ENCODE results near the gene TSPYL4. TPM values are rescaled to one million over a fixed set of nuclear protein-coding genes. Genes with fewer than 3 reads are reported as not detected.
A peak's percentile ranks its signal among the peaks of the same experiment; 100 is the strongest.

Gene TSPYL4
- total and polyA plus RNA-seq, 5 experiments from 2014 or later, result 12.5 to 24.7 (median 19.4) TPM

DNA sequence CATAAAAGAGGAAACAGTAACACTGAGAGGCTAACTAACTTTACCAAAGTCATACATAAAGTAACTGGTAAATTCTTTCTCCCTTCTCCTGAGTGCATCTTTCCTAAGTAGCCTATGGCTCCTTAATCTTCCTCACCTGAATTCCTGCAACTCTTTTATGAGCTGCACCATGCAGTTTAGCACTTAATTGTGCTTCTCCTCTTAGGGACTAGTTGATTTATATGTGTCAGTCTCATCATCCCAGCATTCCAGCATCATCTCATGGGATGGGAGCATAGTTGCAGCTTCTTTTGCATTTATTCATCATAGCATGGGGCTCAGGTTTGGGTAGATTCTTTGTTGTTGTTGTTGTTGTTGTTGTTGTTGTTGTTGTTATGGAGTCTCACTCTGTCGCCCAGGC lies 29.3 kb upstream of the TSPYL4 start:
- H3K27me3 Mint-ChIP-seq, result no peaks in the 10 kb centered on the region
- H3K4me1 Mint-ChIP-seq, result peaks cover 13 to 37% (median 31%) of the 10 kb centered on the region in 4 donors
- no peaks in the 10 kb centered on the region for H3K9me3 Mint-ChIP-seq
- DNase-seq, result no peak
- H3K36me3 Mint-ChIP-seq, result peaks cover under 1 to 11% (median 10%) of the 10 kb centered on the region in 3 donors
- H3K4me3 Mint-ChIP-seq, result no peak overlapping the region
- no peak for ATAC-seq
- POLR2A ChIA-PET, result no interaction called here
- peak overlapping the region in 1 of 10 donors; percentile 45 for H3K27ac Mint-ChIP-seq

DNA sequence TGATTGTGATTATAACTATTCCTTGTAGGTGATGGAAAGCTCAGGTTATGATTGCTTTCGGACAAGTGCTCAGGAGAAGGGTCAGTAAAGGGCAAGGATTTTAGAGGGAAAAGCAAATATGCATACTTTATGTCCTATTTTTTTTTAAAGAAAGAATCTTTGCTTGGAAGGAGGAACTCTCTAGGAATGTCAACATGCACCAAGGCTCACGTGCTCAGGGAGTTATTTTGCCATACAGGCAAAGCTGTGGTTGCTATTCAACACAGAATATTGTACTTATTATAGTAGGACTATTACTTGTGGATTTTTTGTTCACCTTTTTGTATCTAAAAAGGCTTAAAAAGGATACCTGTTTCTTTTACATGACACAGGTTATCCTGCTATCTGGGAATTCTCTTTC lies 28.8 kb upstream of the TSPYL4 start:
- Mint-ChIP-seq H3K36me3 (peaks cover 4 to 16% (median 14%) of the 10 kb centered on the region in 3 donors), H3K9me3 (no peaks in the 10 kb centered on the region), H3K27me3 (no peaks in the 10 kb centered on the region), H3K27ac (peak overlapping the region in 2 of 10 donors; percentile 0 to 13), H3K4me1 (peaks cover 13 to 42% (median 36%) of the 10 kb centered on the region in 4 donors), H3K4me3 (no peak overlapping the region)
- POLR2A ChIA-PET, result no interaction called here
- ATAC-seq (no peak), DNase-seq (no peak)

DNA sequence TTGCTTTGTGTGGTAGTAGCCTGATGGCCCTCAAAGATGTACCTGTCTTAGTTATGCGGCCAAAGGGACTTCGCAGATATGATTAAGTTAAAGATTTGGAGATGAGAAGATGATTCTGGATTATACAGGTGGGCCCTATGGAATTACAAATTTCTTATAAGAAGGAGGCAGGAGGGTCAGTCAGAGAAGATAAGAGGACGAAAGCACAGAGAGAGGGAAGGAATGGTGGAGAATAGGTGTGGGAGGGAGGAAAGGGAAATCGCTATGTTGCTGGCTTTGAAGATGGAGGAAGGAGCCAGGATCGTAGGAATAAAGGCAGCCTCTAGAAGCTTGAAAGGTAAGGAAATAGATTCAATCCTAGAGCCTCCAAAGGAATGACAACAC lies 27.1 kb upstream of the TSPYL4 start:
- Mint-ChIP-seq H3K4me3 (peak overlapping the region; percentile 89 to 100 (median 97)), H3K9me3 (no peaks in the 10 kb centered on the region), H3K4me1 (peaks cover 22 to 60% (median 51%) of the 10 kb centered on the region in 4 donors), H3K27ac (peak overlapping the region; percentile 98 to 100 (median 100)), H3K27me3 (no peaks in the 10 kb centered on the region), H3K36me3 (peaks cover 12 to 31% (median 26%) of the 10 kb centered on the region in 3 donors)
- DNase-seq (no peak), ATAC-seq (no peak)
- POLR2A ChIA-PET, result interaction anchor here (2.8 to 5.2 kb wide), 4 partner anchors 13 to 290 kb away, joined by 24 to 70 read pairs (median 45); partner anchors contain the start of genes NT5DC1, RWDD1 and TSPYL4

DNA sequence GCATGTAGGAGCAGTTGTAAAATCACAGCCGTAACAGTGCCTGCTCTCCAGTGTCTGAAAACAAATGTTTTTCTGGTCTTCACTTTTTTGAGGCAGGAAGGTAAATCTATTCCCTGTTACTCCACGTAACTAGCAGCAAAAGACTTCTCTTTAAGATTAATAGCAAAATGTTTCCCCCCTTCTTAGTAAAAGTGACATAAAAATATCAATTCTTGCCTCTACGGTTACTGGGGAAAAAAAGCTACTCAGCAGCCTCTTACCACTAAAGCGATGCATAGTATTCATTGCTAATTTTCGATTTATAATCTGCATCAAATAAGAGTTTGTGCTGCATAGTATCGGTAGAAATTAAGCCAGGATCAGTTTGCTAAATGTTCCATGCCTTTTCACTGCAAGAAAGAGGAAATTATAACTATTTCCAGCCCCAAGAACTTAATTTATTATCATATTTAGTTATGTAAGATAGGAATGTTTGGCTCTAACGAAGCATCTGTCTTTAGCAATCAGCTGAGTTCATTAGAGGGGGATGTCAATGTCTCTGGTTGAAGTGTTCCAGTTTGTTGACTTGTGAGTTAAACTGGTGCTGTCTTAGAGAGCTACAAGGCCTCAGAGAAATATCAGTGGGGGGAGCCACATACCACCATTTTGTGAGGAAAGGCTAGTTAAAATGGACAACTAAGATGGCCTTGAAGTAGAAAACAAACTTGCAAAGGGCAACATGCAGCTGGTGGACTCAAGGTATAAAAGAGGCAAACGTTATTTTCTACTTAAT lies 26.5 kb upstream of the TSPYL4 start:
- ATAC-seq, result no peak
- no peaks in the 10 kb centered on the region for H3K9me3 Mint-ChIP-seq
- DNase-seq, result peak in 2 of 10 donors; percentile 27 to 28
- H3K36me3 Mint-ChIP-seq, result peaks cover 14 to 37% (median 30%) of the 10 kb centered on the region in 3 donors
- peaks cover 24 to 66% (median 57%) of the 10 kb centered on the region in 4 donors for H3K4me1 Mint-ChIP-seq
- H3K4me3 Mint-ChIP-seq, result peak overlapping the region; percentile 89 to 100 (median 97)
- POLR2A ChIA-PET, result interaction anchor here (0.6 to 5.2 kb wide), 12 partner anchors 10 to 1318 kb away, joined by 3 to 70 read pairs (median 8); partner anchors contain the start of genes CALHM6, DSE, KPNA5 and NT5DC1
- peak overlapping the region; percentile 98 to 100 (median 100) for H3K27ac Mint-ChIP-seq
- H3K27me3 Mint-ChIP-seq, result no peaks in the 10 kb centered on the region

DNA sequence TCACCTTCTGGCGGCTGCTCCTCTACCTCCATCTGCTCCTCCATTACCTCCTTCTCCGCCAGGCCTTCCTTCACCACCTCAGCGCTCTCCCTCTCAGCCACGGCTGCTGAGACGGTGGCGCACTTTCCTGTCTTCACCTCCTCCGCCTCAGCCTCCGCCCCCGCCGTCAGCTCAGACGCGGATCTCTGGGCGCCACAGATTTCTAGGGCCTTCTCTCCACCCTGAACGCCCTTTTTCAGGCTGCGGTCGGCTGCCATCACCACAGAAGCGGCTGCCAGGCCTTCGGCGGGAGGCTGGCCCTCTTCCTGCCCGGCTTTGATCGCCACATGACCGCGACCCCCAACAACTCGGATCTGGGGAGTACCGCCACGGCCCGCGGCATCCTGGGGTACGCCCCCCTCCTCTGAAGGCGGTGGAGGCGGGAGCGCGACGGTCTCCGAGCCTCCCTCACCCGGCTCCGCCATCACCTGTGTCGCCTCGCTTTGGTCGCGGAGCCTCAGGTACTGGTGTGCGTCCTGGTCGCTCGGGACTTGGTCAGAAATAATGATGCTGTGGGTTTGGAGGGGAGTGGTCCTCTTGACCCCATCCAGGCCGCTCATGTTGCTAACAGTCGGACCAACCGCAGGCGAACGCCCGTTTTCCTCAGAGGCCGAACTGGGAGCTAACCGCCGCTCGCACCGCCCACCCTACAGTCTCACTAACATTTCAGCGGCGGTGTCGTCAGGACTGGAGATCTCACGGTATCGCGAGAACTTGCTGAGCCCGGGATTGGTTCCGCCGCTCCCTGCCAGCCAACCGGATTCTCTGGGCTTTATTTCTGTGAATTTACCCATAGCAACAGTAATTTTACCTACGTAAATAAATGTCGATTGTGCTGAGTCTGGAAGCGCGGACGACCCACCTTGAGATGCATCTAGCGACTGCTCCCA lies 25.6 kb upstream of the TSPYL4 start, which contains the start of gene TSPYL1:
Gene TSPYL1, minus strand, starts transcription at position 699 of the 929 bp plus-strand sequence. Its CDS starts 100 bp downstream, at position 599.
- ATAC-seq (peak; percentile 84 to 85), DNase-seq (peak; percentile 84 to 98 (median 96))
- POLR2A ChIA-PET, result interaction anchor here (0.6 to 5.2 kb wide), 17 partner anchors 9 to 1318 kb away, joined by 3 to 70 read pairs (median 5); partner anchors contain the start of genes CALHM6, DSE, KPNA5 and NT5DC1
- Mint-ChIP-seq H3K27me3 (no peaks in the 10 kb centered on the region), H3K36me3 (peaks cover 14 to 44% (median 34%) of the 10 kb centered on the region in 3 donors), H3K4me1 (peaks cover 26 to 74% (median 63%) of the 10 kb centered on the region in 4 donors), H3K27ac (peak within 1 kb of the TSS; percentile 98 to 100 (median 100)), H3K4me3 (peak within 1 kb of the TSS; percentile 89 to 100 (median 97)), H3K9me3 (no peaks in the 10 kb centered on the region)

DNA sequence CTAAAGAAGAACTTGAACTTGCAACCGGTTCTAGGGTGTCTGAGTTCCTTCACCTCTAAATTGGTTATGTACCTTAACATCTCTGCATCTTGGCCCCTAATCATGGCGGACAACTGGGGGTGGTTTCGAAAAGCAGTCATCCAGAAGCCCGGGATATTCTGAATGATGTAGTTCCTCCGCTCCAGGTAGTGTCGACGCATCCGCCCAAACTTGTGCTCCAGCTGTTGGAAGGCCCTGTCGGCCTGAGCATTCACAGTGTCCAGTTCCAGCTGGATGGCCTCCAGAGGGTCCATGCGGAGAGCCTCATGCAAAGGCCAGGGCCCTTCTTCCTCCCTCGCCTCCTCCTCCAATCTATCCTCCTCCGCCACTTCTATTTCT lies 25.0 kb upstream of the TSPYL4 start:
- no peak for DNase-seq
- peaks cover 14 to 51% (median 34%) of the 10 kb centered on the region in 3 donors for H3K36me3 Mint-ChIP-seq
- peak overlapping the region; percentile 89 to 100 (median 97) for H3K4me3 Mint-ChIP-seq

DNA sequence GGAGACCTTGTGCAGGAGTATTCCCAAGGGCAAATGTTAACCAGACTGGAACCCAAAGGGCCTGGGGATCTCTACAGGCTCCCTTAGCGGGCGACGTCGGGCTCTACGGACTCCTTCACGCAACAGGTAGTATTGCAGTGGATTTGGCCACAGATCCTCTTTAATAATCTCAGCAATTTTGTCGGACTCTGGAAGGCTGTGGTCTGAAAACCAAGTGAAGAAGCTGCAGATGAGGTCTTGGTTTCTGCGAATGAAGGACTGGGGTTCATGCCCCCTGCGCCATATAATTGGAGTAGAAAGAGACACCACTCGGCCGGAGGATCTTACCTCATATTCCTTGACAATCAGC lies 24.6 kb upstream of the TSPYL4 start:
- H3K4me3 Mint-ChIP-seq, result peak overlapping the region; percentile 89 to 100 (median 97)
- POLR2A ChIA-PET, result interaction anchor here (1.0 to 5.2 kb wide), 13 partner anchors 8 to 403 kb away, joined by 3 to 70 read pairs (median 8); partner anchors contain the start of genes CALHM6, DSE, KPNA5 and NT5DC1
- no peaks in the 10 kb centered on the region for H3K27me3 Mint-ChIP-seq
- ATAC-seq, result no peak
- H3K36me3 Mint-ChIP-seq, result peaks cover 14 to 55% (median 34%) of the 10 kb centered on the region in 3 donors
- H3K4me1 Mint-ChIP-seq, result peaks cover 26 to 81% (median 69%) of the 10 kb centered on the region in 4 donors
- H3K9me3 Mint-ChIP-seq, result no peaks in the 10 kb centered on the region
- DNase-seq, result peak in 1 of 10 donors; percentile 21
- H3K27ac Mint-ChIP-seq, result peak overlapping the region; percentile 98 to 100 (median 100)

More for the DNA sequence above, 25.0 kb upstream of the TSPYL4 start:
- Mint-ChIP-seq H3K27me3 (no peaks in the 10 kb centered on the region), H3K9me3 (no peaks in the 10 kb centered on the region), H3K4me1 (peaks cover 26 to 80% (median 66%) of the 10 kb centered on the region in 4 donors), H3K27ac (peak overlapping the region; percentile 98 to 100 (median 100))
- ATAC-seq, result no peak
- POLR2A ChIA-PET, result interaction anchor here (1.0 to 5.2 kb wide), 15 partner anchors 9 to 403 kb away, joined by 3 to 70 read pairs (median 6); partner anchors contain the start of genes CALHM6, DSE, KPNA5 and NT5DC1

DNA sequence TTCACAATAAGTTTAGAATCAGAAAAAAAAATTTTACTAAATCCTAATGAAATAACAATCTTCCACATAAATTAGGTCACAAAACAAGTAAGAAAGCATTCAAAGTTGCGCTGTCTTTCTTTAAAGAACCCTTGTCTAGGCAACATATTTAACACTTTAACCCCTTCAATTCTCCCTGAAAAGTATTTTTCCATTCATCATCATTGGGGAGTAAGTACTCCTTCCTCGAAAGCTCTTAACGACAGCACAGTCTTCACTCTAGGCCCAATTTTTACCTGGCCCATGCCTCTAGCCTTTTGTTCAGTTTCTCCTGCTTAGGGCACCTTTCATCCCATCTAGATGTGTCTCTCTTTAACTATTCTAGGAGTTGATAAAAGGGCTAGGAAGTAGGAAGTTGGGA lies 23.2 kb upstream of the TSPYL4 start:
- peak overlapping the region; percentile 89 to 100 (median 97) for H3K4me3 Mint-ChIP-seq
- peaks cover 14 to 66% (median 34%) of the 10 kb centered on the region in 3 donors for H3K36me3 Mint-ChIP-seq
- no peaks in the 10 kb centered on the region for H3K9me3 Mint-ChIP-seq
- POLR2A ChIA-PET, result interaction anchor here (5.2 kb wide), 1 partner anchor 294 kb away, joined by 66 read pairs; the partner anchor contains the start of gene RWDD1
- H3K27ac Mint-ChIP-seq, result peak overlapping the region; percentile 86 to 100 (median 98)
- no peak for ATAC-seq
- peaks cover 28 to 90% (median 78%) of the 10 kb centered on the region in 4 donors for H3K4me1 Mint-ChIP-seq
- H3K27me3 Mint-ChIP-seq, result no peaks in the 10 kb centered on the region
- DNase-seq, result no peak

DNA sequence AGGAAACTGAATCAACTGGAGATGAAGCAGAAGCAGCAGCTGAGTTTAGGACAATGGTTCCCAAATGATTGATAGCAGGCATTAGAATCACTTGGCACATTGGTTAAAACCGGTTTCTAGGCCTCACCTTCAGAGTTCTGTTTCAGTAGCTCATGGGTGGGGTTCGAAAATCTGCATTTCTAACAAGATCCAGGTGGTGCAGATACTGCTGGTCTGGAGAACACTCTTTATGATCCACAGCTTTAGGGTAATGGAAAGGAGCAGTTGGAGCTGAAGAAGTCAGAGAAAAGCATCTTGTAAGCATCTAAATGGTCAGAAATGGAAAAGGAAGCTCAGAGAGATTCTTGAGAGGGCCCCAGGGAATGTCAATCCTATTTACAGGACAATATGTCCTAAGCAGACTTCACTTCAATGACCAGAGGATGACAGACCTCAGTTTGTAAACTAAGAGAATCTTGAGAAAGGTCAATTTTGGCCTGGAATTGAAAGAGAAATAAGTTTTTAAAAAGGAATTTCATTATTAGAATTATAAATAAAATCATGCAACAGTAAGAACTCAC lies 17.4 kb upstream of the TSPYL4 start:
- Mint-ChIP-seq H3K27ac (peak overlapping the region; percentile 4 to 49 (median 30)), H3K4me3 (no peak overlapping the region), H3K36me3 (peaks cover 4 to 62% (median 10%) of the 10 kb centered on the region in 3 donors), H3K9me3 (no peaks in the 10 kb centered on the region), H3K27me3 (no peaks in the 10 kb centered on the region), H3K4me1 (peaks cover 19 to 55% (median 52%) of the 10 kb centered on the region in 4 donors)
- DNase-seq (no peak), ATAC-seq (no peak)
- POLR2A ChIA-PET, result interaction anchor here (1.4 kb wide), 1 partner anchor 17 kb away, joined by 4 read pairs; the partner anchor contains the start of gene TSPYL4

DNA sequence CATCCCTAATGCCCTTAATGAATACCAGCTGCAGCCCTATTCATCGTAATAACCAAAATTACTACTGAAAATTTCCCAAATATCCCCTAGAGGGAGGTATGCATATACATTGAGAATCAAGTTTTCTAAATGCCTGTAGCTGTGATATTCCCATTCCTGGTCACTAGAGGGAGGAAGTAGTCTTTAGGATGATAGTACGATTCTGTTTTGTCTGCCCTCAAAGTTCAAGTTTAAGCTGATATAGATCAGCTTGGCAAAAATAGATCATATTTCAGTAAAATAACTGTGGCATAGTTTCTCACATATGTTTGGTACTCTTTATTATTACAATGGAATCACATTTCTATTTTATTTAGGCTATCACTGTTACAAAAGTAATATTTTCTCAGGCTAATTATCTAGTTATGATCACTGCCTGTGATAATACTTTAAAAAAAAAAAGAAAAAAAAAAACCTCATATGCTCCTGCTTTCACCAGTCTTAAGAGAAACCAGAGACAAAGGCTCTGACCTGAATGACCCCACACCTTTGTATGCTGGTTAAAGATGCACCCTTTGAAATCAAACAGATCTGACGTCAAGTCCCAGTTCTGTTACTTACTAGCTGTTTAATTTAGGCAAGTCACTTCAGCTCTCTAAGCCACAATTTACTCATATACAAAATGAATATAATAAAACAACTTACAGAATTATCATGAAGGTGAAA lies 14.9 kb upstream of the TSPYL4 start:
- H3K36me3 Mint-ChIP-seq, result peaks cover 6 to 49% (median 10%) of the 10 kb centered on the region in 3 donors
- peaks cover 0 to 8% (median 6%) of the 10 kb centered on the region in 9 donors for H3K9me3 Mint-ChIP-seq
- peak overlapping the region in 7 of 10 donors; percentile 7 to 73 (median 31) for H3K27ac Mint-ChIP-seq
- H3K4me1 Mint-ChIP-seq, result peaks cover 20 to 56% (median 38%) of the 10 kb centered on the region in 4 donors
- no peak overlapping the region for H3K4me3 Mint-ChIP-seq
- ATAC-seq (peak; percentile 77 to 82), DNase-seq (peak in 1 of 10 donors; percentile 38)
- H3K27me3 Mint-ChIP-seq, result no peaks in the 10 kb centered on the region
- POLR2A ChIA-PET, result interaction anchor here (3.0 kb wide), 1 partner anchor 11 kb away, joined by 24 read pairs; the partner anchor contains the start of gene TSPYL1

Measured in naive thymus-derived CD8-positive, alpha-beta T cell (primary cell).